ENCODE data around the gene PDE8B.

The PDE8B gene

GRCh38 chr5:77282337-77283027, 72.0 kb downstream of the PDE8B start:
- no peak overlapping the region for H3K4me3 ChIP-seq (ENCODE audit: low read length)
- no peak for DNase-seq (ENCODE audit: low read depth)
- TF ChIP-seq CTCF (conservative IDR thresholded peaks at IDR 0.05; ENCODE audit: low read depth, low read length): peak; percentile 26

GRCh38 chr5:77285251-77285841, 74.9 kb downstream of the PDE8B start:
- no peak overlapping the region for H3K4me3 ChIP-seq (ENCODE audit: low read length)
- DNase-seq (ENCODE audit: low read depth): no peak
- TF ChIP-seq CTCF (conservative IDR thresholded peaks at IDR 0.05; ENCODE audit: low read depth, low read length): no peak

GRCh38 chr5:77292026-77292757, 81.7 kb downstream of the PDE8B start:
- H3K4me3 ChIP-seq (ENCODE audit: low read length): no peak overlapping the region
- TF ChIP-seq CTCF (conservative IDR thresholded peaks at IDR 0.05; ENCODE audit: low read depth, low read length): no peak
- DNase-seq (ENCODE audit: low read depth): no peak

GRCh38 chr5:77294185-77294584, 83.7 kb downstream of the PDE8B start:
- TF ChIP-seq CTCF (conservative IDR thresholded peaks at IDR 0.05; ENCODE audit: low read depth, low read length): no peak
- DNase-seq (ENCODE audit: low read depth): no peak
- H3K4me3 ChIP-seq (ENCODE audit: low read length): no peak overlapping the region

GRCh38 chr5:77295863-77296378, 85.4 kb downstream of the PDE8B start:
- TF ChIP-seq CTCF (conservative IDR thresholded peaks at IDR 0.05; ENCODE audit: low read depth, low read length): no peak
- H3K4me3 ChIP-seq (ENCODE audit: low read length): no peak overlapping the region
- no peak for DNase-seq (ENCODE audit: low read depth)

- no peak for DNase-seq (ENCODE audit: low read depth)
- no peak overlapping the region for H3K4me3 ChIP-seq (ENCODE audit: low read length)
- TF ChIP-seq CTCF (conservative IDR thresholded peaks at IDR 0.05; ENCODE audit: low read depth, low read length): no peak
These were observed 87.7 kb downstream of the PDE8B start for GRCh38 chr5:77298146-77298545.
